ENCODE measurements around the gene HGF. TPM values are rescaled to one million over a fixed set of nuclear protein-coding genes. Genes with fewer than 3 reads are reported as not detected.

Gene HGF
- total and polyA plus RNA-seq, 2 of the 13 experiments (the other 11 are each of a cell fraction or from before 2014, with no cell fraction given): not detected

DNA sequence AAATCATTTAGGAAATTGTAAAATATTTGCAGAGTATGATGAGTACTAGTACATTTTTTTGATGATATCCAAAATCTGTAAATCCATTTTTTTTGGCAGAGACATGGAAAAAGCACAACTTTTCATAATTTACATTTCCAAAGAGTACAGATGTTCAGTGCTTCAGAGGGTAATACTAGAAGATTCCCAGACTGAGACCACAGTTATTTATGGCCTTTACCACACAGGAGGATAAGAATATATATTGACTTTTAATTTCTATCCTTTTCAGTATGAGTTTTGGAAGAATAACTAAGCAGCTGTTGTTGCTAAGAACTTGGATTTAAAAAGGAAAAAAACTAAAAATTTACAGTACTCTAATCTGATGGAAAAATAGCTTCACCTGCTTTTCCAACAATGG, 61.9 kb downstream of the HGF start:
- no peaks in the 10 kb centered on the region for H3K9me3 ChIP-seq (ENCODE audit: low read length)
- intact Hi-C loops (cut with micrococcal nuclease; ENCODE audit: unreplicated experiment): no loop called here
- BruUV-seq (replicated peaks): no TSS peak
- no peak overlapping the region for H3K4me3 ChIP-seq (replicated peaks in 1 of 3; ENCODE audit: insufficient read depth in 1 of 3, low read depth in 2 of 3, low read length in 3 of 3)
- H3K4me1 ChIP-seq (ENCODE audit: insufficient read depth, low read length): no peaks in the 10 kb centered on the region
- H3K4me2 ChIP-seq (ENCODE audit: low read depth, low read length): no peak overlapping the region
- H4K20me1 ChIP-seq (ENCODE audit: insufficient read depth, low read length): no peaks in the 10 kb centered on the region
- ChIA-PET POLR2A (no interaction called here), CTCF (ENCODE audit: low intra/inter-chr PET ratio, low total read pairs) (no interaction called here)
- FAIRE-seq (no peak), ATAC-seq (no peak), DNase-seq (ENCODE audit: low spot score) (no peak)
- H3K27ac ChIP-seq (ENCODE audit: extremely low read length, insufficient read depth, low read length): no peak overlapping the region
- H3K36me3 ChIP-seq (replicated peaks in 1 of 2; ENCODE audit: control insufficient read depth in 1 of 2, insufficient read depth in 2 of 2, low read length in 2 of 2): no peaks in the 10 kb centered on the region
- H3K79me2 ChIP-seq (ENCODE audit: insufficient read depth, low read length): no peaks in the 10 kb centered on the region
- no peak overlapping the region for H3K9ac ChIP-seq (ENCODE audit: insufficient read depth, low read depth, low read length)
- no peak overlapping the region for H2AFZ ChIP-seq (ENCODE audit: low read length)
- H3K27me3 ChIP-seq (ENCODE audit: control insufficient read depth in 1 of 2, insufficient read depth in 2 of 2, low read length in 2 of 2): no peaks in the 10 kb centered on the region
- in situ Hi-C loops (cut with HindIII; ENCODE audit: extremely low pct_ligation_motif_present, low pct_unique_long_range_greater_than_20kb): no loop called here
- TF ChIP-seq RAD51 (IDR thresholded peaks at IDR 0.05; ENCODE audit: borderline replicate concordance): no peak
- TF ChIP-seq EZH2 (conservative IDR thresholded peaks at IDR 0.05; ENCODE audit: low read depth, low read length): no peak
- no peak for TF ChIP-seq HNRNPL (IDR thresholded peaks at IDR 0.05; ENCODE audit: low read depth, low read length)
- no peak for TF ChIP-seq ETV6 (CRISPR knock-in tag; conservative IDR thresholded peaks at IDR 0.05)
- no peak for TF ChIP-seq ZBTB8A (CRISPR knock-in tag; IDR thresholded peaks at IDR 0.05; ENCODE audit: borderline replicate concordance, low read depth)
- TF ChIP-seq NONO (IDR thresholded peaks at IDR 0.05): no peak
- TF ChIP-seq NONO (CRISPR knock-in tag; conservative IDR thresholded peaks at IDR 0.05): no peak
- TF ChIP-seq LCORL (IDR thresholded peaks at IDR 0.05): no peak
- TF ChIP-seq LCORL (CRISPR knock-in tag; IDR thresholded peaks at IDR 0.05): no peak
- TF ChIP-seq JARID2 (CRISPR knock-in tag; IDR thresholded peaks at IDR 0.05; ENCODE audit: insufficient replicate concordance): no peak
- no peak for TF ChIP-seq POLR2G (IDR thresholded peaks at IDR 0.05; ENCODE audit: low read depth, low read length)
- no peak for TF ChIP-seq ZNF615 (CRISPR knock-in tag; IDR thresholded peaks at IDR 0.05; ENCODE audit: borderline replicate concordance)
- TF ChIP-seq, protein P1, sequence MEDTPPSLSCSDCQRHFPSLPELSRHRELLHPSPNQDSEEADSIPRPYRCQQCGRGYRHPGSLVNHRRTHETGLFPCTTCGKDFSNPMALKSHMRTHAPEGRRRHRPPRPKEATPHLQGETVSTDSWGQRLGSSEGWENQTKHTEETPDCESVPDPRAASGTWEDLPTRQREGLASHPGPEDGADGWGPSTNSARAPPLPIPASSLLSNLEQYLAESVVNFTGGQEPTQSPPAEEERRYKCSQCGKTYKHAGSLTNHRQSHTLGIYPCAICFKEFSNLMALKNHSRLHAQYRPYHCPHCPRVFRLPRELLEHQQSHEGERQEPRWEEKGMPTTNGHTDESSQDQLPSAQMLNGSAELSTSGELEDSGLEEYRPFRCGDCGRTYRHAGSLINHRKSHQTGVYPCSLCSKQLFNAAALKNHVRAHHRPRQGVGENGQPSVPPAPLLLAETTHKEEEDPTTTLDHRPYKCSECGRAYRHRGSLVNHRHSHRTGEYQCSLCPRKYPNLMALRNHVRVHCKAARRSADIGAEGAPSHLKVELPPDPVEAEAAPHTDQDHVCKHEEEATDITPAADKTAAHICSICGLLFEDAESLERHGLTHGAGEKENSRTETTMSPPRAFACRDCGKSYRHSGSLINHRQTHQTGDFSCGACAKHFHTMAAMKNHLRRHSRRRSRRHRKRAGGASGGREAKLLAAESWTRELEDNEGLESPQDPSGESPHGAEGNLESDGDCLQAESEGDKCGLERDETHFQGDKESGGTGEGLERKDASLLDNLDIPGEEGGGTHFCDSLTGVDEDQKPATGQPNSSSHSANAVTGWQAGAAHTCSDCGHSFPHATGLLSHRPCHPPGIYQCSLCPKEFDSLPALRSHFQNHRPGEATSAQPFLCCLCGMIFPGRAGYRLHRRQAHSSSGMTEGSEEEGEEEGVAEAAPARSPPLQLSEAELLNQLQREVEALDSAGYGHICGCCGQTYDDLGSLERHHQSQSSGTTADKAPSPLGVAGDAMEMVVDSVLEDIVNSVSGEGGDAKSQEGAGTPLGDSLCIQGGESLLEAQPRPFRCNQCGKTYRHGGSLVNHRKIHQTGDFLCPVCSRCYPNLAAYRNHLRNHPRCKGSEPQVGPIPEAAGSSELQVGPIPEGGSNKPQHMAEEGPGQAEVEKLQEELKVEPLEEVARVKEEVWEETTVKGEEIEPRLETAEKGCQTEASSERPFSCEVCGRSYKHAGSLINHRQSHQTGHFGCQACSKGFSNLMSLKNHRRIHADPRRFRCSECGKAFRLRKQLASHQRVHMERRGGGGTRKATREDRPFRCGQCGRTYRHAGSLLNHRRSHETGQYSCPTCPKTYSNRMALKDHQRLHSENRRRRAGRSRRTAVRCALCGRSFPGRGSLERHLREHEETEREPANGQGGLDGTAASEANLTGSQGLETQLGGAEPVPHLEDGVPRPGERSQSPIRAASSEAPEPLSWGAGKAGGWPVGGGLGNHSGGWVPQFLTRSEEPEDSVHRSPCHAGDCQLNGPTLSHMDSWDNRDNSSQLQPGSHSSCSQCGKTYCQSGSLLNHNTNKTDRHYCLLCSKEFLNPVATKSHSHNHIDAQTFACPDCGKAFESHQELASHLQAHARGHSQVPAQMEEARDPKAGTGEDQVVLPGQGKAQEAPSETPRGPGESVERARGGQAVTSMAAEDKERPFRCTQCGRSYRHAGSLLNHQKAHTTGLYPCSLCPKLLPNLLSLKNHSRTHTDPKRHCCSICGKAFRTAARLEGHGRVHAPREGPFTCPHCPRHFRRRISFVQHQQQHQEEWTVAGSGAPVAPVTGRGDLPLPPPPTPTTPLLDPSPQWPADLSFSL (CRISPR knock-in tag; IDR thresholded peaks at IDR 0.05): no peak
- TF ChIP-seq, protein P2, sequence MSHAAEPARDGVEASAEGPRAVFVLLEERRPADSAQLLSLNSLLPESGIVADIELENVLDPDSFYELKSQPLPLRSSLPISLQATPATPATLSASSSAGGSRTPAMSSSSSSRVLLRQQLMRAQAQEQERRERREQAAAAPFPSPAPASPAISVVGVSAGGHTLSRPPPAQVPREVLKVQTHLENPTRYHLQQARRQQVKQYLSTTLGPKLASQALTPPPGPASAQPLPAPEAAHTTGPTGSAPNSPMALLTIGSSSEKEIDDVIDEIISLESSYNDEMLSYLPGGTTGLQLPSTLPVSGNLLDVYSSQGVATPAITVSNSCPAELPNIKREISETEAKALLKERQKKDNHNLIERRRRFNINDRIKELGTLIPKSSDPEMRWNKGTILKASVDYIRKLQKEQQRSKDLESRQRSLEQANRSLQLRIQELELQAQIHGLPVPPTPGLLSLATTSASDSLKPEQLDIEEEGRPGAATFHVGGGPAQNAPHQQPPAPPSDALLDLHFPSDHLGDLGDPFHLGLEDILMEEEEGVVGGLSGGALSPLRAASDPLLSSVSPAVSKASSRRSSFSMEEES (CRISPR knock-in tag; IDR thresholded peaks at IDR 0.05): no peak
- no peak for TF ChIP-seq NCOA1 (CRISPR knock-in tag; IDR thresholded peaks at IDR 0.05)
- TF ChIP-seq PCBP2 (optimal IDR thresholded peaks at IDR 0.05; ENCODE audit: low read depth, low read length, poor library complexity, severe bottlenecking): no peak
- TF ChIP-seq, protein P3, sequence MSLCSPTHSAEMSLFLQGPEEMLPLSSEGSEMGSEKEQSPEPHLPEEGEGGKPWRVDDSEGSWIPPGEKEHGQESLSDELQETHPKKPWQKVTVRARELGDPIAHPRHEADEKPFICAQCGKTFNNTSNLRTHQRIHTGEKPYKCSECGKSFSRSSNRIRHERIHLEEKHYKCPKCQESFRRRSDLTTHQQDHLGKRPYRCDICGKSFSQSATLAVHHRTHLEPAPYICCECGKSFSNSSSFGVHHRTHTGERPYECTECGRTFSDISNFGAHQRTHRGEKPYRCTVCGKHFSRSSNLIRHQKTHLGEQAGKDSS (CRISPR knock-in tag; IDR thresholded peaks at IDR 0.05; ENCODE audit: borderline replicate concordance, low read depth): no peak
- TF ChIP-seq RBFOX2 (IDR thresholded peaks at IDR 0.05; ENCODE audit: low read depth, low read length): no peak
- no peak for TF ChIP-seq MYC (CRISPR knock-in tag; IDR thresholded peaks at IDR 0.05; ENCODE audit: borderline replicate concordance)

Measured in HepG2 (cell line).